Endodermal cell (in vitro differentiated cells): ENCODE results near the gene ARL15. TPM values are rescaled to one million over a fixed set of nuclear protein-coding genes. Genes with fewer than 3 reads are reported as not detected.

Source experiments
- DNase-seq: peaks from one replicate; pipeline ENCODE4 v3.0.0-alpha.2; 2017
- H3K27ac ChIP-seq: 2 replicates; pipeline ENCODE4 v1.5.1; 2013; ENCODE audit warnings: mild to moderate bottlenecking, low read depth, low read length, moderate library complexity
- H3K27me3 ChIP-seq: 2 replicates; pipeline ENCODE4 v1.6.1; 2013; ENCODE audit warnings: mild to moderate bottlenecking, low read length, moderate library complexity; ENCODE audit not compliant: insufficient read depth, control insufficient read depth, poor library complexity, severe bottlenecking
- H3K36me3 ChIP-seq: 2 replicates; pipeline ENCODE4 v1.7.0; 2013; ENCODE audit warnings: mild to moderate bottlenecking, low read length, moderate library complexity; ENCODE audit not compliant: control insufficient read depth, insufficient read depth
- H3K4me1 ChIP-seq: one replicate; pipeline ENCODE4 v1.7.0; 2013; ENCODE audit warnings: low read length; ENCODE audit not compliant: control insufficient read depth, insufficient read depth
- H3K4me3 ChIP-seq: 2 replicates; pipeline ENCODE4 v1.5.1; 2013; ENCODE audit warnings: mild to moderate bottlenecking, low read length, moderate library complexity
- H3K9ac ChIP-seq: 2 replicates; pipeline ENCODE4 v1.6.1; 2013; ENCODE audit warnings: mild to moderate bottlenecking, low read length, moderate library complexity; ENCODE audit not compliant: poor library complexity, severe bottlenecking; ENCODE audit errors: extremely low read depth
- H3K9me3 ChIP-seq: 2 replicates; pipeline ENCODE4 v1.6.1; 2013; ENCODE audit warnings: mild to moderate bottlenecking, low read length, moderate library complexity; ENCODE audit not compliant: control insufficient read depth
- H3K27ac Mint-ChIP-seq: 2 replicates; pipeline ENCODE4 v1.8.0; 2020; ENCODE audit warnings: mixed read lengths
- H3K27me3 Mint-ChIP-seq: 2 replicates; pipeline ENCODE4 v1.8.0; 2021; ENCODE audit warnings: mild to moderate bottlenecking, mixed read lengths; ENCODE audit not compliant: insufficient read depth
- H3K36me3 Mint-ChIP-seq: 2 replicates; pipeline ENCODE4 v1.8.0; 2020; ENCODE audit warnings: low read depth, mixed read lengths
- H3K4me1 Mint-ChIP-seq: 2 replicates; pipeline ENCODE4 v1.8.0; 2020; ENCODE audit warnings: mixed read lengths
- H3K4me3 Mint-ChIP-seq: 2 replicates; pipeline ENCODE4 v1.8.0; 2020; ENCODE audit warnings: mild to moderate bottlenecking, moderate library complexity, mixed read lengths
- H3K9me3 Mint-ChIP-seq: 2 replicates; pipeline ENCODE4 v1.8.0; 2020; ENCODE audit warnings: mild to moderate bottlenecking, mixed read lengths
- WGBS, 2 experiments: methylation state at CpG; one replicate each; pipeline versions ENCODE4 v1.1.5 to v1.1.7; 2013; ENCODE audit warnings: missing lambda C conversion rate in 2 of 2, mixed read lengths in 1 of 2; ENCODE audit not compliant: insufficient coverage in 1 of 2, insufficient read length in 1 of 2; 5-methylcytosine and 5-hydroxymethylcytosine counted together
- total RNA-seq, 2 donors: library from RNA; stranded (reverse); fragmentation: NEBNext Ultra II Directional in 1 of 2; extraction: Animal tissue kit (Norgen Biotek cat#: 25700) in 1 of 2; gene quantifications; 2 replicates in 1 of 2; 3 replicates in 1 of 2; pipeline ENCODE4 v1.2.1, GENCODE V29; 2021
- TF ChIP-seq, protein P1 (sequence below): fragments of 200-600 bp; sonication (generic); conservative IDR thresholded peaks from 2 replicates; pipeline ENCODE4 v1.5.0; 2021; ENCODE audit warnings: antibody characterized with exemption, mild to moderate bottlenecking

The ARL15 gene
- total RNA-seq, 2 donors from 2014 or later, result 23.3 to 24.0 TPM

GRCh38 chr5:54117957-54118356 lies 192.4 kb downstream of the ARL15 start:
- WGBS, 2 experiments, result 83 to 84% methylated on average over 1 to 2 of the region's 2 CpGs
- Histone ChIP-seq H3K9ac (no peak overlapping the region), H3K4me1 (no peaks in the 10 kb centered on the region), H3K9me3 (no peaks in the 10 kb centered on the region), H3K4me3 (no peak overlapping the region), H3K27ac (no peak overlapping the region), H3K36me3 (no peaks in the 10 kb centered on the region), H3K27me3 (no peaks in the 10 kb centered on the region)
- H3K4me1 Mint-ChIP-seq, result no peaks in the 10 kb centered on the region
- no peaks in the 10 kb centered on the region for H3K9me3 Mint-ChIP-seq
- no peak for DNase-seq
- H3K27ac Mint-ChIP-seq, result no peak overlapping the region
- TF ChIP-seq, protein P1, sequence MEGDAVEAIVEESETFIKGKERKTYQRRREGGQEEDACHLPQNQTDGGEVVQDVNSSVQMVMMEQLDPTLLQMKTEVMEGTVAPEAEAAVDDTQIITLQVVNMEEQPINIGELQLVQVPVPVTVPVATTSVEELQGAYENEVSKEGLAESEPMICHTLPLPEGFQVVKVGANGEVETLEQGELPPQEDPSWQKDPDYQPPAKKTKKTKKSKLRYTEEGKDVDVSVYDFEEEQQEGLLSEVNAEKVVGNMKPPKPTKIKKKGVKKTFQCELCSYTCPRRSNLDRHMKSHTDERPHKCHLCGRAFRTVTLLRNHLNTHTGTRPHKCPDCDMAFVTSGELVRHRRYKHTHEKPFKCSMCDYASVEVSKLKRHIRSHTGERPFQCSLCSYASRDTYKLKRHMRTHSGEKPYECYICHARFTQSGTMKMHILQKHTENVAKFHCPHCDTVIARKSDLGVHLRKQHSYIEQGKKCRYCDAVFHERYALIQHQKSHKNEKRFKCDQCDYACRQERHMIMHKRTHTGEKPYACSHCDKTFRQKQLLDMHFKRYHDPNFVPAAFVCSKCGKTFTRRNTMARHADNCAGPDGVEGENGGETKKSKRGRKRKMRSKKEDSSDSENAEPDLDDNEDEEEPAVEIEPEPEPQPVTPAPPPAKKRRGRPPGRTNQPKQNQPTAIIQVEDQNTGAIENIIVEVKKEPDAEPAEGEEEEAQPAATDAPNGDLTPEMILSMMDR, result no peak
- no peaks in the 10 kb centered on the region for H3K27me3 Mint-ChIP-seq
- no peak overlapping the region for H3K4me3 Mint-ChIP-seq
- no peaks in the 10 kb centered on the region for H3K36me3 Mint-ChIP-seq

DNA sequence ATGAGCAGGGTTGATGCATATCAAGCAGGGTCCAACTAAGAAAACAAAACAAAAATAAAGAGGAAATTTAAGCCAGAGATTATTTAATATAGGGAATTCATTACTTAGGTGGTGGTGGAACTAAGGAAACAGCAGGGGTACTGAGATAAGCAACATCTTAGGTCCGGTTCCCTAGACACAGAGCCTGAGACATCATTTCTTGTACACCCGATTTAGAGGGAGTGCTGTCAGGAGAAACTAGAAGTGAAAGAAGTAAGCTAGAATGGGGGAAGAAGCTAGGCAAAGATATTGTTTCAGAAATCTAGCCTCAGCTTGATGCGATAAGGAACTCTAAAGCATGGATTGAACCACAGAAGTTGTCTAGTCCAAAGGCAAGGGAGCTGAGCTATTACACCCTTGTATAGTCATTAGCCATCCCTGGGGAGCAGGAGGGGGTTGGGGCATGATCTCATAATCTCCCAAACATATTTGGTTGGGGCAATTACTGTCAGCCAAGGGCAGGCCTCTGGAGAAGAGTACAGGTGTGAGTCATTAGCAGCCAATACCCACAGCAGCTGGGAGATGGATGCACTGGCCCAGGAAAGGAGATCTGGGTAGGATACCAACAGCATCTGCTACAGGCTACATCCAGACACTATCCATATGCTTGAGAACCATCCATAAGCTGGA lies 194.5 kb downstream of the ARL15 start:
- Histone ChIP-seq H3K4me1 (no peaks in the 10 kb centered on the region), H3K9ac (no peak overlapping the region), H3K4me3 (no peak overlapping the region), H3K27ac (no peak overlapping the region), H3K9me3 (no peaks in the 10 kb centered on the region), H3K27me3 (no peaks in the 10 kb centered on the region), H3K36me3 (no peaks in the 10 kb centered on the region)
- Mint-ChIP-seq H3K27ac (no peak overlapping the region), H3K4me1 (no peaks in the 10 kb centered on the region), H3K9me3 (no peaks in the 10 kb centered on the region), H3K27me3 (no peaks in the 10 kb centered on the region), H3K4me3 (no peak overlapping the region), H3K36me3 (no peaks in the 10 kb centered on the region)
- TF ChIP-seq, protein P1, result no peak
- 94 to 100% methylated on average over 3 of the region's 3 CpGs for WGBS, 2 experiments
- DNase-seq, result no peak

GRCh38 chr5:54113060-54113459 lies 197.3 kb downstream of the ARL15 start:
- Mint-ChIP-seq H3K27me3 (no peaks in the 10 kb centered on the region), H3K4me3 (no peak overlapping the region), H3K36me3 (no peaks in the 10 kb centered on the region), H3K9me3 (no peaks in the 10 kb centered on the region), H3K27ac (no peak overlapping the region), H3K4me1 (no peaks in the 10 kb centered on the region)
- Histone ChIP-seq H3K4me3 (no peak overlapping the region), H3K9me3 (no peaks in the 10 kb centered on the region), H3K27me3 (no peaks in the 10 kb centered on the region), H3K4me1 (no peaks in the 10 kb centered on the region), H3K9ac (no peak overlapping the region), H3K27ac (no peak overlapping the region), H3K36me3 (no peaks in the 10 kb centered on the region)
- TF ChIP-seq, protein P1, result no peak
- DNase-seq, result no peak
- 76 to 96% methylated on average over 4 to 5 of the region's 5 CpGs for WGBS, 2 experiments
